Gastrocnemius medialis (tissue), 4 donors: ENCODE measurements around the gene PRKN. TPM values are rescaled to one million over a fixed set of nuclear protein-coding genes. Genes with fewer than 3 reads are reported as not detected.

Source experiments
- ATAC-seq, 2 donors: fragments of 150-250 bp; one replicate each; pipeline ENCODE4 v1.9.1; 2016
- DNase-seq, 2 donors: peaks; one replicate each; pipeline ENCODE4 v3.0.0-alpha.2; 2019
- H3K27ac ChIP-seq, 4 donors: fragments of 200-600 bp; sonication (generic); 1 replicate in 1 of 4; 2 replicates in 3 of 4; pipeline ENCODE4 v1.5.1; 2016 to 2018; ENCODE audit warnings: mild to moderate bottlenecking in 2 of 4, moderate library complexity in 1 of 4
- H3K27me3 ChIP-seq, 3 donors: fragments of 200-600 bp; sonication (generic) in 2 of 3; 1 replicate in 1 of 3; 2 replicates in 2 of 3; pipeline versions ENCODE4 v1.5.1 to v1.6.0; 2016 to 2019; ENCODE audit warnings: mild to moderate bottlenecking in 1 of 3, moderate library complexity in 1 of 3
- H3K36me3 ChIP-seq, 2 donors: fragments of 200-600 bp; sonication (generic) in 1 of 2; one replicate each; pipeline ENCODE4 v1.5.1; 2017 to 2018
- H3K4me1 ChIP-seq, 2 donors: fragments of 200-600 bp; sonication (generic) in 1 of 2; one replicate each; pipeline ENCODE4 v1.5.1; 2016 to 2017; ENCODE audit warnings: mild to moderate bottlenecking in 2 of 2
- H3K4me3 ChIP-seq, 4 donors: fragments of 200-600 bp; sonication (generic) in 3 of 4; 1 replicate in 1 of 4; 2 replicates in 3 of 4; pipeline ENCODE4 v1.5.1; 2016 to 2019; ENCODE audit warnings: mild to moderate bottlenecking in 2 of 4
- H3K9me3 ChIP-seq, 3 donors: fragments of 200-600 bp; sonication (generic) in 2 of 3; 1 replicate in 1 of 3; 2 replicates in 2 of 3; pipeline ENCODE4 v1.5.1; 2016 to 2019
- POLR2A ChIP-seq, 2 donors: fragments of 450-650 bp; IDR thresholded peaks; one replicate each; pipeline ENCODE4 v1.6.1; 2017; ENCODE audit warnings: antibody characterized with exemption in 2 of 2, mild to moderate bottlenecking in 2 of 2, moderate library complexity in 2 of 2
- in situ Hi-C, 4 donors: fragments of 200-750 bp; cut with MboI; loops; one replicate each; pipeline versions ENCODE4 v1.15.0 to v1.8.0; 2017; ENCODE audit warnings: low sequenced_read_pairs in 4 of 4
- intact Hi-C: fragments of 100-400 bp; cut with DNase I; formaldehyde crosslinking; loops from one replicate; pipeline ENCODE4 v1.15.1; 2023; ENCODE audit warnings: low total_unique reads
- total RNA-seq, 4 donors: library from RNA; depleted of rRNA; stranded (reverse); fragments of >200 nt; gene quantifications; one replicate each; pipeline versions ENCODE4 v1.1.0 to v1.2.3, GENCODE V29; 2016
- TF ChIP-seq, protein P1 (sequence below), 5 experiments: fragments of 450-650 bp in 3 of 5; fragments of 200-600 bp in 2 of 5; sonication (generic) in 2 of 5; IDR thresholded peaks in 4 of 5; conservative IDR thresholded peaks in 1 of 5; 1 replicate in 4 of 5; 2 replicates in 1 of 5; pipeline ENCODE4 v1.5.1; 2016 to 2019; ENCODE audit warnings: antibody characterized with exemption in 5 of 5, mild to moderate bottlenecking in 3 of 5, moderate library complexity in 3 of 5

The PRKN gene
- total RNA-seq, 4 donors from 2014 or later = 8.4 to 21.6 (median 13.7) TPM

DNA sequence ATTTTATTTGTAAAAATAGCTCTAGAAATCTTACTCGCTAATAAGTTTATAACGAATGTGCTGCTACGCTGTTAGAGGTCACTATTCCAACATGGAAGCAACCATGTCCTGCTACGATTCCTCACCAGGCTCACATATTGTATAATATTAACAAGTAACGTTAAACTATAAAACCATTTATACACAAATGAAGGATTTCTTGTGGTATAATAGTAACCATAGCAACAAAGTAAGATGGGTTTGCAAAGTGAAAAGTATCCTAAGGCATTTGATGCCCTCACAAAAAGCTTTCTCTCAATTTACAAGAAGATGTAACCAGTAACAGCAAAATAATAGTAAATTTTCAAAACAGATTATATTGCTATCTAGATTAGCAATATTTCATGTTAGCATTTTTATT lies 117.2 kb downstream of the PRKN start:
- ATAC-seq (no peak), DNase-seq (no peak)
- Histone ChIP-seq H3K9me3 (no peaks in the 10 kb centered on the region), H3K27ac (no peak overlapping the region), H3K4me1 (peaks cover 0 to 21% of the 10 kb centered on the region in 2 donors), H3K27me3 (no peaks in the 10 kb centered on the region), H3K4me3 (no peak overlapping the region), H3K36me3 (no peaks in the 10 kb centered on the region)
- TF ChIP-seq, protein P1, sequence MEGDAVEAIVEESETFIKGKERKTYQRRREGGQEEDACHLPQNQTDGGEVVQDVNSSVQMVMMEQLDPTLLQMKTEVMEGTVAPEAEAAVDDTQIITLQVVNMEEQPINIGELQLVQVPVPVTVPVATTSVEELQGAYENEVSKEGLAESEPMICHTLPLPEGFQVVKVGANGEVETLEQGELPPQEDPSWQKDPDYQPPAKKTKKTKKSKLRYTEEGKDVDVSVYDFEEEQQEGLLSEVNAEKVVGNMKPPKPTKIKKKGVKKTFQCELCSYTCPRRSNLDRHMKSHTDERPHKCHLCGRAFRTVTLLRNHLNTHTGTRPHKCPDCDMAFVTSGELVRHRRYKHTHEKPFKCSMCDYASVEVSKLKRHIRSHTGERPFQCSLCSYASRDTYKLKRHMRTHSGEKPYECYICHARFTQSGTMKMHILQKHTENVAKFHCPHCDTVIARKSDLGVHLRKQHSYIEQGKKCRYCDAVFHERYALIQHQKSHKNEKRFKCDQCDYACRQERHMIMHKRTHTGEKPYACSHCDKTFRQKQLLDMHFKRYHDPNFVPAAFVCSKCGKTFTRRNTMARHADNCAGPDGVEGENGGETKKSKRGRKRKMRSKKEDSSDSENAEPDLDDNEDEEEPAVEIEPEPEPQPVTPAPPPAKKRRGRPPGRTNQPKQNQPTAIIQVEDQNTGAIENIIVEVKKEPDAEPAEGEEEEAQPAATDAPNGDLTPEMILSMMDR (IDR thresholded peaks at IDR 0.05 in 4 of 5, conservative IDR thresholded peaks at IDR 0.05 in 1 of 5) = no peak
- no peak for TF ChIP-seq POLR2A (IDR thresholded peaks at IDR 0.05)
- in situ Hi-C loops (no loop called here), intact Hi-C loops (no loop called here)

DNA sequence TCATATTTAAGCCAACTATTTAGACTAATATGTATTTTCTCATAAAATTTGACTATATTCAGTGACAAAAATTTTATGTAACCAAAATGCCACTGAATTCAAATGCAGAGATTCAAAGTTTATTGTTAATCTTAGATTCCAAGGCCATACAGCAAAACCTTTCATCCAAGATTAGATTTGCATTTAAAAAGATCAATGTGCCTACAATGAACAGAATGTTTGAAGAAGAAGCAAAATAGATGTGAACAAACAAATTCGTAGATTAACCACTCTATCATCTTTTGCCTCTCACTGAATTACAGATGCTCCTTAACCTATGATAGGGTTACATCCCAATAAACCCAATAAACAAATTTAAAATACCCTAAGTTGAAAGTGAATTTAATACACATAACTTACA lies 121.7 kb downstream of the PRKN start:
- intact Hi-C loops = no loop called here
- ATAC-seq (no peak), DNase-seq (no peak)
- Histone ChIP-seq H3K36me3 (no peaks in the 10 kb centered on the region), H3K9me3 (no peaks in the 10 kb centered on the region), H3K4me3 (no peak overlapping the region), H3K27me3 (no peaks in the 10 kb centered on the region), H3K4me1 (no peaks in the 10 kb centered on the region), H3K27ac (no peak overlapping the region)
- in situ Hi-C loops = no loop called here
- TF ChIP-seq POLR2A (IDR thresholded peaks at IDR 0.05) = no peak
- TF ChIP-seq, protein P1 (IDR thresholded peaks at IDR 0.05 in 4 of 5, conservative IDR thresholded peaks at IDR 0.05 in 1 of 5) = no peak

DNA sequence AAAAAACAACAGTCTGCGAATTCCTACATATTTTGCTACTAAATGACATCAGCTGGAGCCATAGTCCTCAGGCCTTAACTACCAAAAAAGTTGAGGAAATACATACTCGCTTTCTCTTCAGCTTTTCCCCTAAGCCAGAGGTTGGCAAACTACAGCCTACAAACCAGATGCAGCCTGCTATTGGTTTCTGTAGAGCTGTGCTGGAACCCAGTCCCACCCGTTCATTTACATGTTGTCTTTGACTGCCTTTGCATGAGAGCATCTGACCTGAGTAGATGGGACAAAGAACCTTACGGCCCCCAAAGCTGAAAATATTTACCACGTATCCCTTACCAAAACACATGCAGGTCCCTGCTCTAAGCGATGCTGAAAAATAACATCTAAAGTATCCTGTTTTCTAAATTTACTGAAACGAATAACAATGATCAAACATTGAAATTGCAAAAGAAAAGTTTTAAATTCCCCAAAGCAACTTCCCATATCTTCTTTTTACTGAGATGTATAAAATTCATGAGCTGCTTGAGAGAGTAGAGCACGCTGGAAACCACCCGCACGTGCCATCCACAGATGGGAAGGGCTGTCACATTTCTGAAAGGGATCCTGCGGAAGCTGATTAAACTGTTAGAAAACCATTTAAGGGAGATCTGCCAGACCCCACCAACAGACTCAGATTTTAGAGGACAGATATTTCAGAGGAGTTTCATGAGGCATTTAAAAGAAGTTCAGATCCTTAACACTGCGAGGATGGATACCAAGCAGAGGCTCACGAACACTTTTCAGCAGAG lies 124.1 kb downstream of the PRKN start:
- H3K4me3 ChIP-seq = no peak overlapping the region
- no peak overlapping the region for H3K27ac ChIP-seq
- intact Hi-C loops (no loop called here), in situ Hi-C loops (no loop called here)
- H3K4me1 ChIP-seq = no peaks in the 10 kb centered on the region
- no peak for ATAC-seq
- TF ChIP-seq, protein P1 (IDR thresholded peaks at IDR 0.05 in 4 of 5, conservative IDR thresholded peaks at IDR 0.05 in 1 of 5) = no peak
- no peak for TF ChIP-seq POLR2A (IDR thresholded peaks at IDR 0.05)
- no peaks in the 10 kb centered on the region for H3K36me3 ChIP-seq
- no peak for DNase-seq
- no peaks in the 10 kb centered on the region for H3K9me3 ChIP-seq
- no peaks in the 10 kb centered on the region for H3K27me3 ChIP-seq

DNA sequence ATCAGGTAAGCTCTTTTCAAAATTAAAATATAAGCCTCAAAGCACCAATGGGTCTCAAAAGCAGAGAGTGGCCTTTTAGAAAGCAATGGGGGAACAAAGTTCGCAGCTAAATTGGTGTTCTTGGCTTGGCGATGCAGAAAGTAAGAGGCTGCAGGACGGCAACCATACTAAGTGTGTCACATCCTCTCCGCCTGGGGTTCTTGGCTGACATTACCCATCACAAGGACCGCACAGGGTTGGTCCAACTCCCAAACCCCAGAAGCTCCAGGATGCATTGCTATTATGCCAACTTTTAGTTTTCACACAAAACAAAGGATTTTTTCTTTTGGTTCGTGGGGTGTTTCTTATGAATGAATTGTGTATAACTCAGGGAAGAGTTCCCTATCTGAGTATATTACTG lies 124.8 kb downstream of the PRKN start:
- DNase-seq (no peak), ATAC-seq (no peak)
- intact Hi-C loops = no loop called here
- no peaks in the 10 kb centered on the region for H3K36me3 ChIP-seq
- H3K27me3 ChIP-seq = no peaks in the 10 kb centered on the region
- H3K9me3 ChIP-seq = no peaks in the 10 kb centered on the region
- H3K4me3 ChIP-seq = no peak overlapping the region
- in situ Hi-C loops = no loop called here
- no peaks in the 10 kb centered on the region for H3K4me1 ChIP-seq
- TF ChIP-seq, protein P1 (IDR thresholded peaks at IDR 0.05 in 4 of 5, conservative IDR thresholded peaks at IDR 0.05 in 1 of 5) = no peak
- TF ChIP-seq POLR2A (IDR thresholded peaks at IDR 0.05) = no peak
- no peak overlapping the region for H3K27ac ChIP-seq
